ENCODE measurements around the gene DLD.

GRCh38 chr7:107877731-107878382, 13.1 kb upstream of the DLD start:
- TF ChIP-seq CTCF (IDR thresholded peaks at IDR 0.05; ENCODE audit: poor library complexity) (no peak), EZH2phosphoT487 (IDR thresholded peaks at IDR 0.05; ENCODE audit: low read depth, severe bottlenecking, unreplicated experiment) (no peak)
